Measurements from ENCODE around the gene POLR2J3.
"Not testable (repeated sequence)": the region's sequence is repeated elsewhere in the genome, so short reads cannot be mapped to it uniquely, and the experiment has no call there.

The POLR2J3 gene

GRCh38 chr7:102520797-102521196 is 51.6 kb downstream of the POLR2J3 start:
- not testable (repeated sequence) for DNase-seq (ENCODE audit: low spot score)

DNA sequence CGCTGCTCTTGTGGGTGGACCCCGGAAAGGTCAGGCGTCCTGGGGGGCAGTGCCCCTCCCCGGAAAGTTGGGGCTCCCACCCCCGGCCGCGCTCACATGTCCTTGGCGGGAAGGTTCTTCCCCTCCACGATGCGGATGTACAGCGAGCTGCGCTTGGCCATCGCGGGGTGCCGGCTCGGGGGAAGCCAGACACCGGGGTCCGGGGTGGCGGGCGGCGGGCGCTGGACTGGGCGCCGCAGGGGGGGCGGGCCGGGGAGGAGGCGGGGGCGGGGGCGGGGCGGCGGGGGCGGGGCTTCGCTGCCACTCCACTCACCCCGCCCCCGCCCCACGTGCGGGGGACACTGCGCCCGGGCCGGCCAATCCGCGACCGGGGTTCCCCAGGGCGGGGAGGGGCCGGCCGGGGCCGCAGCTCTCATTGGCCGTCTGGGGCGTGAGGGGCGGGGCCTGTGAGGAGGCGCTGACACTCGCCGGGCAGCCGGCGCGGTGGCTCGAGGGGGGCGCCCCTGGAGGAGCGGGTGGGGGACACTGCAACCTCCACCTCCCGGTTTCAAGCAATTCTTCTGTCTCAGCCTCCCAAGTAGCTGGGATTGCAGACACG is 54.7 kb downstream of the POLR2J3 start, which contains the start of gene RASA4B:
Gene RASA4B (minus strand): TSS at position 228 of the 598 bp plus-strand sequence. CDS start 67 bp downstream, at position 161.
- DNase-seq (ENCODE audit: low spot score), result not testable (repeated sequence)
